LNCAP (cell line): ENCODE data around the gene BTBD10.

ENCODE experiments used
- TF ChIP-seq, protein P1 (sequence below): fragments of 450-650 bp; IDR thresholded peaks from 2 replicates; pipeline ENCODE4 v1.5.1; 2017; ENCODE audit warnings: mild to moderate bottlenecking

BTBD10 gene

DNA sequence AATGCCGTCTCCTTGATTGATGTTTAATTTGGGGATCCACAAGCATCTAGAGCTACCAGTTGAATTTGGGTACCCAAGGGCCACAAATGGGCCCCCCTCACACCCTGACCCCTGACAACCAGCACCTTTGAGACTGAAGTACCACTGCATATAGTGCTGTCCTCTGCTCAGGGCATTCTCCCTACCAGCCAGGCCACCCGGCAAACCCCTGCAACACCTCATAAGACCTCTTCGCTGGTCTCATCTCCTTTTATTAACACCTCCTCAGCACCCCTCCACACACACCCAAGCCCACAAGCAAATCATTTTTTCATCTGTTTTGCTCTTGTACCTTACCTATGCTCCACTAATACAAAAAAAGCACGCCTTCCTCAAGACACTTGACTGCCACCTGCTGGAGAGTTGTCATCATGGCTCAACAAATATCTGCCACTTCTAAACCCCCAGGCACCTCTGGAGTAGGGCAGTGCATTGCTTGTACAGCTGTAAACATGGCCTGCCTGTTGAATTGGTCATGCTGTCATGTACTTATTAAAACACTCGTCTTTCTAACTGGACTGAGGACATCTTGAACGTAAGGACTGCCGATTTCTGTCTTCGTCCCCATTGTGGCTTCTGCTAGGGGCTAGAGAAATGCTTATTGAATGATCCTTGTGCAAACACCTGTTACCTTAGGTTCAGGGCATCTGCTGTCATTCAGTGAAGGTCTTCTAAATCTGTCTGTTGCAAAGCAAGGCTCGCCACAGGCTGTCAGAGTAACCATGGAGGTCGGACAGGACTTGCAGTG is 118.9 kb downstream of the BTBD10 start:
- TF ChIP-seq, protein P1, sequence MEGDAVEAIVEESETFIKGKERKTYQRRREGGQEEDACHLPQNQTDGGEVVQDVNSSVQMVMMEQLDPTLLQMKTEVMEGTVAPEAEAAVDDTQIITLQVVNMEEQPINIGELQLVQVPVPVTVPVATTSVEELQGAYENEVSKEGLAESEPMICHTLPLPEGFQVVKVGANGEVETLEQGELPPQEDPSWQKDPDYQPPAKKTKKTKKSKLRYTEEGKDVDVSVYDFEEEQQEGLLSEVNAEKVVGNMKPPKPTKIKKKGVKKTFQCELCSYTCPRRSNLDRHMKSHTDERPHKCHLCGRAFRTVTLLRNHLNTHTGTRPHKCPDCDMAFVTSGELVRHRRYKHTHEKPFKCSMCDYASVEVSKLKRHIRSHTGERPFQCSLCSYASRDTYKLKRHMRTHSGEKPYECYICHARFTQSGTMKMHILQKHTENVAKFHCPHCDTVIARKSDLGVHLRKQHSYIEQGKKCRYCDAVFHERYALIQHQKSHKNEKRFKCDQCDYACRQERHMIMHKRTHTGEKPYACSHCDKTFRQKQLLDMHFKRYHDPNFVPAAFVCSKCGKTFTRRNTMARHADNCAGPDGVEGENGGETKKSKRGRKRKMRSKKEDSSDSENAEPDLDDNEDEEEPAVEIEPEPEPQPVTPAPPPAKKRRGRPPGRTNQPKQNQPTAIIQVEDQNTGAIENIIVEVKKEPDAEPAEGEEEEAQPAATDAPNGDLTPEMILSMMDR: peak; percentile 86

DNA sequence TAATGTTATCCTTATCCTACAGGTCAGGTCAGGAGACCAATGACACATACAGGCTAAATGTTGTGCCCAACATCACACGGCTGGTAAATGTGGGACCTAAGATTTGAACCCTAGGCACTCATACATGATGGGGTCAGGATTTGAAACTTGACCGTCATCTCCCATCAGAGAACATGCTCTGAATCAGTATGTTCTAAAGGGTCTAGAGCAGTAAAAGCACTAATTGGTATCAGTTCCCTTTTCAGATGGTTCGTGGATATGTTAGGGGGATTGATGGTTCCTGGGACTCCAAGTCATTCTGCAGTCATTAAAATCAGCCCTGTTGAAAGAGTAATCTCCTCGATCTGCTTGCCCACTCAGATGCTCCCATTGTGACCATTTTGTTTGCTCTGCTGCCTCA is 120.0 kb downstream of the BTBD10 start:
- TF ChIP-seq, protein P1: no peak

DNA sequence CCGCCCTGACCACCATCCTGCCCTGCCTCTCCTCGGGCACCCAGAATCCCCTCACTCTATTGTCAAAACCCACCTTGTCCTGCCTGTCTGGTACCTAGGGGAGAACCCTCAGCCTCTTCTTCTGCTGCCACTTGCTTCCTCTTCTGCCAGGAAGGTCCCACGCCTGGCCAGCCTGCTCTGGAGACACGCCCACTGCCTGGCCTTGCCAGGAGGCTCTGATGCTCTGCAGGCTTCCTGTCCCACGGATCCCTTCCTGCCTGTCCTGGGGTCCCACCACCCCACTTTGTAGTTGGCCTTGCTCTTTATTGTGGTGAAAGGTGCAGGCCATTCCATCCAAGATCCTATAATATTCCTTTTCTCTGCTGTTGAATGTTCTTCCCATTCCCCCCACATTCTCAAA is 122.0 kb downstream of the BTBD10 start:
- TF ChIP-seq, protein P1: no peak

DNA sequence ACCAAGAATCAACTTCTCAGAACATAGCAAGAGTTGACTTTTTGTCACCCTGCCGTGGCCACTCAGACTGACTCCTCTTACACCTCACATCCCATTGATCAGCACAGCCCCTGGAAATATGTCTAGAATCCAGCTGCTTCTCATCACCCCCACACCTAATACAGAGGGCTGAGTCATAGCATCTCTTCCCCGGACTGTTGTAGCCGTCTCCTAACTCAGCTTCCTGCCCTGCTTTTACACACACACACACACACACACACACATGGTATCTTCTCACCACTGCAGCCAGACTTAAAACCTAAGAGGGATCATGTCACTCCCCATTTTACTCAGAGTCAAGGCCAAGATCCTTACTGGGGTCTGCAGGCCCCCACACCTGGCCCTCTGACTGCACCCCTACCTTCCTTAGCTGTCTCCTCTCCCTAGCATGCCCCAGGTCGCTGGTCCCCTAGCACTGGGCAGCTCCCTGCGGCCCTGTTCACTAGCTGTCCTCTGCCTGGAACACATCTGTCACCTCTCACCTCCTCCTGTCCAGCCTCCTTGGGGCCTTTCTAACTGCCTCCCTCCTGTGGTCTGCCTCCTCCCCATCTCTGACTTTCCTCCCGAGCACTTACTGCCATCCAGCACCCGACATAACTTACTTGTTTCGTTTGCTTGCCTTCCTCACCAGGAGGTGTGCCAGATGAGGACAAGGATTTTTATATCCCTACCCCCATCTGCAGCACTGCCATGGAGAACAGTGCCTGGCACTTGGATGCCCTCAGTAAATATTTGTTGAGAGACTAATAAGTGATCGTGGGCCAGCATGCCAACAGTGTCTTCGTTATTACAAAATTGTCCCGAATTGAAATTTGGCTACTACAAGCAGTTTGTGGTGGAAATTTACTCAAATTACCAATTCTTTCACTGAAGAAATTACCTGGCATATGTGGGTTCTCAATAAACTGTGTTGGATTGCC is 123.5 kb downstream of the BTBD10 start:
- TF ChIP-seq, protein P1: no peak

DNA sequence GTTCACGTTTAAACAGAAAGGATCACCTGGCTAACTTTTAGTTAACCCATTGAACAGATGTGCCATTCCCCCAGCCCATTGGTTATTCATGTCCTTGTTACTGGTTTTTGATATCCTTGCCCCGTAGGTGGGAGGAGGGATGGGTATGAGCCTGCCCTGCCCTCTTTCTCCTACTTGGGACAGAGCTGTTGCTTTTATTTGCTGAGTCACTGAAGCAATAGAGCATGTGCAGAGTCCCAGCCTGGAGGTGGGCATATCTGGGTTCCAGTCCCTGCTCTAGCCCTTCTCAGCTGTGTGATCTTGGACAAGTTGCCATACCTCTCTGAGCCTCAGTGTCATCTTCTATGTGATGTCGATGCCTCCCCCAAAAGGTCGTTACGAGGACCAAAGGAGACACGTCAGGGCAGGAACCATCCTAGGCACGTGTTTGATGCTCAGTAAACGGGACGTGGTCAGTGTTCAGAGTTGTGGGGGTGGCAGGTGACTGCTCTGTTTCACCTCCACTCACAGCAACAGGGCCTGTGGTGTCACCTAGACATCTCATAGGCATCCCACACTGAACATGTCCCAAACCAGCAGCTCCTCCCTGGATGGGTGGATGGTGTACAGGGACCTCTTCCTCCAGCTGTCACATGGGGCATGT is 124.5 kb downstream of the BTBD10 start:
- TF ChIP-seq, protein P1: no peak

DNA sequence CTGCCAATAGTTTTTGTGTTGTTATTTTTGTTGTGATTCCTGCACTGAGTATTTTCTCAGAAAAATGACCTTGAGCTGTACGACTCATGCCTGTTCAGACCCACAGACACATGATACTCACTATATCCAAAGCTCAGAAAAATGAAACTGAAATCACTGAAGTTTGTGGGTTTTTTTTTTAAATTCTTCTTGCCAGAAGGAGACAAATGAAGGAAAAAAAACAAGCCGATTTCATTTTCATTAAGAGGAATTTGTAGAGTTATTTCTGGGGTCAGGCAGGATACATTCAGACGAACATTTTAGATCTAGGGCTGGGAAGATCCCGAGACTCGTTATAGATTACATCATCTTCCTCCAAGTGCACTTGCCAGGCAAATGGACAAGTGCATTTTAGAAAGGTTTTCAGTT is 125.0 kb downstream of the BTBD10 start:
- TF ChIP-seq, protein P1: no peak
